Diencephalon (tissue), 1 donor: Measurements from ENCODE around the gene TMEM129. TPM values are rescaled to one million over a fixed set of nuclear protein-coding genes. Genes with fewer than 3 reads are reported as not detected.

Experiments
- small RNA-seq: library from RNA; depleted of rRNA; stranded (forward); fragments of <200 nt; gene quantifications from one replicate; pipeline ENCODE3, GENCODE V24; 2014
- total RNA-seq: library from RNA; depleted of rRNA; stranded (reverse); fragments of >200 nt; gene quantifications from one replicate; pipeline ENCODE4 v1.2.3, GENCODE V29; 2014

The TMEM129 gene
- 20.1 TPM for total RNA-seq

GRCh38 chr4:1721003-1721665 is at the start of gene TMEM129, which contains the start of gene TACC3:
TMEM129 (minus strand) TSS chr4:1721323; CDS start chr4:1720837, 486 bp downstream.
TACC3 (plus strand) TSS chr4:1721521; CDS start chr4:1723422, 1,901 bp downstream.

GRCh38 chr4:1712216-1713002 is 8.7 kb downstream of the TMEM129 start, which contains the start of gene SLBP:
SLBP (minus strand) TSS chr4:1712319; CDS start chr4:1712188, 131 bp downstream.

GRCh38 chr4:1683736-1684505 is 37.2 kb downstream of the TMEM129 start, which contains the start of gene FAM53A:
FAM53A (minus strand) TSS chr4:1684313; CDS start chr4:1668741, 15,572 bp downstream.

Small RNAs within 50 kb of the gene (small RNA-seq; reads per million reads assigned to genes)
- gene RF00019: not detected

Other genes starting within 250 kb of the TMEM129 start
- gene FAM53A, start 37.0 kb downstream of the TMEM129 start, total RNA-seq: 1.4 TPM
- 39.0 TPM for gene SLBP, start 9.0 kb downstream of the TMEM129 start, total RNA-seq
- 7.6 TPM for gene TACC3, start 198 bp upstream of the TMEM129 start, total RNA-seq
- 38.8 TPM for gene FGFR3, start 72.0 kb upstream of the TMEM129 start, total RNA-seq
- gene LETM1, start 134.8 kb upstream of the TMEM129 start, total RNA-seq: 73.1 TPM
- gene NSD2, start 150.1 kb upstream of the TMEM129 start, total RNA-seq: 118 TPM